ENCODE data around the gene SEBOX.

SEBOX gene

DNA sequence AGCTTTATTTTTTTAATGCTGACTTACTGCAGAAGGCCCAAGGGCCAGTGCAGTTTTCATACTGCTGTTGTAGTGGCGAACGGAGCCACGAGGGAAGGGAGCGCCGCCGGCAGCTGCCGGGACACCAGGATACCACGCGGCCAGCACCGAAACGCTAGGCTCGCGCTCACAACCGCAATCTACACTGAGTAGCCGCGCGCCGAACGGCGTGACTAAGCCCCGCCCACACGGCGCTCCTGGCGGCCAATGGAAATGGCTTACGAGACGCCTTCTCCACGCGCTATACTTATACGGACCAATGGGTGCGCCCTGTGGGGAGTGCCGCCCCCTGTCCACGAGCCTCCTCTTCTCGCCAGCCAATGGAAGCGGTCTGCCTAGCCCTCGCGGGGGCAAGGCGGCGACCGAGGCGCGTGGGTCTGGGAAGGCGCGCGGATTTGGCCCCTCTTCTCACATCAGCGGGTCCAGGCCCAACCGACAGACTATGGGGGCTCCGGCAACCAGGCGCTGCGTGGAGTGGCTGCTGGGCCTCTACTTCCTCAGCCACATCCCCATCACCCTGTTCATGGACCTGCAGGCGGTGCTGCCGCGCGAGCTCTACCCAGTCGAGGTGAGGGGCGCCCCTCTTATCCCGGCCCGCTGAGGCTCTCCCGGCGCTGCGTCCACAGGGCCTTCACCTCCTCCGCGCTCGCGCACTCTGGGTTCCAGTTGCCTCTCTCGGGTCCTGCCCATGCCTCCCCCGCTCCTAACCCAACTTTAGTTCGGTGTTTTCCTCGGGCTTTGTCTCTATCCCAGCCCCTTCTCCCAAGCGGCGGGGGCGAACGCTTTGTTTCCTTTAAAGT, 46.0 kb downstream of the SEBOX start, which contains the start of gene TMEM97:
TSS of gene TMEM97 (plus strand) at position 442 of the 839 bp plus-strand sequence. CDS start at position 482, 40 bp downstream.
- peak; percentile 91 for DNase-seq (ENCODE audit: low read depth)

DNA sequence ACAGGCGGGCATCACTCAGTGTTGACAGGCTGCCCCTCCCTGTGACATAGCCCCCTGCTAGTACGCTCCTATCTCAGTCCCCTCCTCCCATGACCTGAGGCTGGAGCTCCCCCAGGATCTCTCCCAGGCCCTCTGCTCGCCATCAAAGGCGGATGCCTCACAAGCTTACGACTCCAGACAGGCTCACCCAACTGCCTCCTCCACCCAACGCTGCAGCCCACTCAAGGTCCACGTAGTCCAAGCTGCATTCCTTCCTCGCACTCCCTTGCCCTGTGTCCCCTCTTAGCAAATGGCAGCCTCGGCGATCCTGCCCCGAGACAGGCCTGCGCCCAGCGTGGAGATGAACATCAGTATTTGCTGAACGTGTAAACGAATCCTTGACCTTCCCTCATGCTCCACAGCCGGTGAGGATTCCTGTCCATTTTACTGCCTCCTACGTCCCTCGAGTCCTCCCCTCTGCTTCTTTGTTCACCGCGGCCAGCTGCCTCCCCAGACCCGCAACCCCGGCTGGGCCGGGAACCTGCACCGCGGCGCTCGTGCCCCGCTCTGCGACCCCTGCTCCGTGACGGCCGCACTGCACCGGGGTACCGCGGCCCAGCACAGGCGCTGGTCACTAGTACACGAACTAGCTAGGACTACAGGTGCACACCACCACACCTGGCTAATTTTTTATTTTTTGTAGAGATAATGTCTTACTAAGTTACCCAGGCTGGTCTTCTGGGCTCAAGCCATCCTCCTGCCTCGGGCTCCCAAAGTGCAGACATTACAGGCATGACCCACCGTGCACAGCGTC, 46.8 kb downstream of the SEBOX start:
- DNase-seq (ENCODE audit: low read depth) = no peak

DNA sequence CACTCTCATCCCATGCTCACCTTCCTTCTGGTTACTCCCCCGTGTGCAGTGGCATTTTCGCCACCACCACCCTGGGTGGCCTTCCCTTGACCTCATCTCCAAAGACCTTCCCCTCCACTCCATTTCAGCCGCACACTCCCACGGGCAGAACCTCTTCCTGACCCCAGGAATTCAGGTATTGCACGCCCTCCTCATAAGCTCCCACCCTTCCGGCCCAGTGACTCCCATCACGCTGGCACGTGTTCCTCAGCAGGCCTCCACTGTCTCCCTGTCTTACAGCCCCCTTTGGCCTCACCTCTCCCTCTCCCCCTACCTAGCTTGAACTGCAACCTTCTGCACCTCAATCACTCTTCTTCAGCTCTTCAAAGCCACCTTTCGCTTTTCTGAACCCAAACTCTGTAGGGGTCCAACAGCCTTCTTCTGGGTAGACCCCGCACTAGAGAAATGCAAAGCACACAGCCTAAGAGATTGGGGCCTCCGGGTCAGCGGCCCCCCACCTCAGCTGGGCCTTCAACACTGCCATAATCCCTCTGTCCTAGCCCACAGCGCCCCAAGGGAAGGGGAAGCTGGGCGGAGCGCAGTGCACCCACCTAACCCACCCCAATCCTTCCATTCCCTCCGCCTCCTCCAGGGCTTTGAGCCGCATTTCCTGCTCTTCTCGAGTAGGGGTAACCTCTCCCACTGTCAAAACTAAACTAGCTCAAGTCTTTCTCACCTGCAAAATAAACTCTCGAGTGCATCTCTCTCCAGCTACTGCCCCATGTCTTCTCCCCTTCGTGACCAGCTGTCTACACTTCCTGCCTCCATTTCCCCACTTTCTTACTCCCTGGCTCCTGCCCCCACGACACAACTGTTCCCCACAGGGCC, 47.7 kb downstream of the SEBOX start:
- no peak for DNase-seq (ENCODE audit: low read depth)

- no peak for DNase-seq (ENCODE audit: low read depth)
Measured at GRCh38 chr17:28315846-28316705, 48.9 kb downstream of the SEBOX start.

DNA sequence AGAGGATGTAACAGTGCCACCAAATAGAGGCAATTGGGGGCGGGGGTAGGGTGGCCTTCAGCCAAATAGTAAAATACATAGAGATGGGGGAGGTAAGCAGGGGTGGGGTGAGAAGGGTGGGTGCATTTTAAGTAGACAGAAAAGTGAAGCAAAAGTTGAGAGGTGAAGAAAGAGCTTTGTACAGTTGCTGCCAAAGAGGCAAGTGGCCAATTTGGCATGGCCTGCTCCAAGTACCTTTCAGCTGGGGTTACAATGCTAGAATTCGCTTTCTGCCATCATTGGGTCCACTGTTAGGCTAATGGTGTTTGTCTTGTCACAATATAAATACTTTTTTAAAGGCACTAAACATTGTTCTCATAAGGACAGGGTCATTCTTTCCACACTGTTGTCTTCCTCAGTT, 51.2 kb downstream of the SEBOX start:
- DNase-seq (ENCODE audit: low read depth) = no peak
